Measurements from ENCODE around the gene UBL4B. TPM values are rescaled to one million over a fixed set of nuclear protein-coding genes. Genes with fewer than 3 reads are reported as not detected.

UBL4B gene
- polyA plus RNA-seq, 1 experiment = 34.8 TPM

DNA sequence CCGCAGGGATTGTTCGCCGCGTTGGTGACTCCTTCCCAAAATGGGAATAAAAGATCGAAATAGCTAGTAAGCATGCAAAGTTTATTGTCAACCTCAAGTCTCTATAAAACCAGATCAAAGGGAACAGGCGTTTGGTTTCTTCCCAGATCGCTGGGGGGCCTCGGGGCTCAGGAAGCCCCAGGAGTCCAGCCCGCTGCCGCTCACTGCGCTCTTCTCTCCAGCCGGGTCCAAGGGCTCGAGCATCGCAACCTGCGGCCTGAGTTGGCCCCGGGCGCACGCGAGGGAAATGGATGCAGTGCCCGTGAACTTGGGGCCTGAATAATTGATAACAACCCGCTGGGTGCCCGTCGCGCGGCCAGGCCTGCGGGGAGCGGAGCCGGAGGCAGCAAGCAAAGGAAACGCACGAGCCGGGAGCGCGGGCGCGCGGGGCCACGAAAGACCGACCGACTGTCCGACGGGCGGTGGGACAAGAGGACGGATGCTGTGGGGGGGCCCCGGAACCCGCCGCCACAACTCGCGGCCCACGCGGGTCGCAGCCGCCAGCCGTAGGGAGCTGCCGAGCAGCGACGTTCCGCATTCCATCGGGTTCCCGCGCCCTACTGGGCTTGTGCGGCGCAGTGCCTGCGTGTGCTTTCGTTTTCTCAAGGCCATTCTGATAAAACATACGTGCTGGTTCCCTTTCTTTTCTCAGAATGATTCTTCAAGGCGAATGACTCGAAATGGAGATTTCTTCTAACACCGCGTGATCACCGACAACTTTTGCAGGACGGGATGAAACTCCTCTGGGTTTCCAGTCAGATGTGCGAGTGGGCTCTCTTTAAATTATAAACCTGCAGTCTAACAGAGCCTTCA lies 27.8 kb upstream of the UBL4B start:
- H3K36me3 ChIP-seq (ENCODE audit: control insufficient read depth, insufficient read depth, low read length) = no peaks in the 10 kb centered on the region; the same call in 1 of the 2 replicates
- CTCF ChIA-PET = interaction anchor here (0.8 to 16.1 kb wide), 3 partner anchors 8 to 25 kb away, joined by 3 to 246 read pairs (median 17); no protein-coding TSS in a partner anchor
- POLR2A ChIA-PET = interaction anchor here (0.5 kb wide), 1 partner anchor 50 kb away, joined by 3 read pairs; the partner anchor contains the start of gene STRIP1
- TF ChIP-seq, protein P1, sequence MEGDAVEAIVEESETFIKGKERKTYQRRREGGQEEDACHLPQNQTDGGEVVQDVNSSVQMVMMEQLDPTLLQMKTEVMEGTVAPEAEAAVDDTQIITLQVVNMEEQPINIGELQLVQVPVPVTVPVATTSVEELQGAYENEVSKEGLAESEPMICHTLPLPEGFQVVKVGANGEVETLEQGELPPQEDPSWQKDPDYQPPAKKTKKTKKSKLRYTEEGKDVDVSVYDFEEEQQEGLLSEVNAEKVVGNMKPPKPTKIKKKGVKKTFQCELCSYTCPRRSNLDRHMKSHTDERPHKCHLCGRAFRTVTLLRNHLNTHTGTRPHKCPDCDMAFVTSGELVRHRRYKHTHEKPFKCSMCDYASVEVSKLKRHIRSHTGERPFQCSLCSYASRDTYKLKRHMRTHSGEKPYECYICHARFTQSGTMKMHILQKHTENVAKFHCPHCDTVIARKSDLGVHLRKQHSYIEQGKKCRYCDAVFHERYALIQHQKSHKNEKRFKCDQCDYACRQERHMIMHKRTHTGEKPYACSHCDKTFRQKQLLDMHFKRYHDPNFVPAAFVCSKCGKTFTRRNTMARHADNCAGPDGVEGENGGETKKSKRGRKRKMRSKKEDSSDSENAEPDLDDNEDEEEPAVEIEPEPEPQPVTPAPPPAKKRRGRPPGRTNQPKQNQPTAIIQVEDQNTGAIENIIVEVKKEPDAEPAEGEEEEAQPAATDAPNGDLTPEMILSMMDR (IDR thresholded peaks at IDR 0.05; ENCODE audit: insufficient read depth, low read depth, low read length) = no peak
- H3K27me3 ChIP-seq (ENCODE audit: control insufficient read depth, insufficient read depth, low read length) = peaks cover 2% of the 10 kb centered on the region
- DNase-seq (ENCODE audit: low read depth) = no peak
- peak overlapping the region; percentile 40 for H3K4me3 ChIP-seq (ENCODE audit: low read depth, low read length)

DNA sequence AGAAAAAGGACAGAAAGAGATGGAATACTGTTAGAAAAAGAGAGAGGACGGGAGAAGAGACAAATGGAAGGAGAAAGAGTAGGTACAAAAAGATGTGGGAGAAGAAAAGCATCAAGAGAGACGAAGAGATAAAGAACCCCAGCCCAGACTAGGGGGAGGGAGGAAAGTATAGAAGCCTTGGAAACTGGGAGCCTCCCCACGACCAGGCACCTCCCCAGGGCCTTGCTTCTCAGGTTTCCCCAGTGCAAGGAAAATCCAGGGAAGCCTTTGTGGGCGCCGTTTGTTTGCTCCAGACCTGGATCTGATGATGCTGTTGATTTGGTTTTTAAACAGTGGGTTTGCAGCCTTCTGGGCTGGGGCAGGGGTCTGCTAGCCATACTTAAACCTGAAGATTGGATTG lies 26.6 kb upstream of the UBL4B start:
- POLR2A ChIA-PET = no interaction called here
- Histone ChIP-seq H3K36me3 (ENCODE audit: control insufficient read depth, insufficient read depth, low read length) (no peaks in the 10 kb centered on the region; the same call in 1 of the 2 replicates), H3K4me3 (ENCODE audit: low read depth, low read length) (no peak overlapping the region), H3K27me3 (ENCODE audit: control insufficient read depth, insufficient read depth, low read length) (peaks cover 2% of the 10 kb centered on the region)
- CTCF ChIA-PET = interaction anchor here (0.9 to 16.1 kb wide), 3 partner anchors 18 to 57 kb away, joined by 3 to 246 read pairs (median 13); no protein-coding TSS in a partner anchor
- DNase-seq (ENCODE audit: low read depth) = no peak
- TF ChIP-seq, protein P1 (IDR thresholded peaks at IDR 0.05; ENCODE audit: insufficient read depth, low read depth, low read length) = no peak

DNA sequence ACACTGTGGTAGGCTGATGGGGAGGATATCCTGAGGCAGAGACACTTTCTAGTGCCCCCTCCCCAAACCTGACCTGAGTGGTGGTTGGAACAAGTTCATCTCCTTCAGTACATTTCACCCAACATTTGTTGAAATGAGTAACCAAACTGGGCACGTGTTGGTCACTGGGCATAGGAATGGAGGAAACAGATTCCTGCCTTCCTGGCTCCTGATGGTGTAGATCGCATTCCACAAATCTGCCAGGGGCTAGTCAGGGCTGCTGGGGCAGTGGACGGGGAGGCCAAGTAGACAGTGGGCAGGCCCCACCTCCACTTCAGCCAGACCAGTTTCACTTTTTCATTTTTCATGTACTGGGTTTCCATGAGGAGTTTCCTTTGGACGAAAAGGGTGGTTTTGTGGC lies 25.3 kb upstream of the UBL4B start:
- Histone ChIP-seq H3K4me3 (ENCODE audit: low read depth, low read length) (no peak overlapping the region), H3K36me3 (ENCODE audit: control insufficient read depth, insufficient read depth, low read length) (no peaks in the 10 kb centered on the region; the same call in 1 of the 2 replicates), H3K27me3 (ENCODE audit: control insufficient read depth, insufficient read depth, low read length) (peaks cover 2% of the 10 kb centered on the region)
- DNase-seq (ENCODE audit: low read depth) = no peak
- TF ChIP-seq, protein P1 (IDR thresholded peaks at IDR 0.05; ENCODE audit: insufficient read depth, low read depth, low read length) = no peak
- ChIA-PET POLR2A (no interaction called here), CTCF (interaction anchor here (1.0 to 16.1 kb wide), 8 partner anchors 10 to 68 kb away, joined by 3 to 246 read pairs (median 10); no protein-coding TSS in a partner anchor)

DNA sequence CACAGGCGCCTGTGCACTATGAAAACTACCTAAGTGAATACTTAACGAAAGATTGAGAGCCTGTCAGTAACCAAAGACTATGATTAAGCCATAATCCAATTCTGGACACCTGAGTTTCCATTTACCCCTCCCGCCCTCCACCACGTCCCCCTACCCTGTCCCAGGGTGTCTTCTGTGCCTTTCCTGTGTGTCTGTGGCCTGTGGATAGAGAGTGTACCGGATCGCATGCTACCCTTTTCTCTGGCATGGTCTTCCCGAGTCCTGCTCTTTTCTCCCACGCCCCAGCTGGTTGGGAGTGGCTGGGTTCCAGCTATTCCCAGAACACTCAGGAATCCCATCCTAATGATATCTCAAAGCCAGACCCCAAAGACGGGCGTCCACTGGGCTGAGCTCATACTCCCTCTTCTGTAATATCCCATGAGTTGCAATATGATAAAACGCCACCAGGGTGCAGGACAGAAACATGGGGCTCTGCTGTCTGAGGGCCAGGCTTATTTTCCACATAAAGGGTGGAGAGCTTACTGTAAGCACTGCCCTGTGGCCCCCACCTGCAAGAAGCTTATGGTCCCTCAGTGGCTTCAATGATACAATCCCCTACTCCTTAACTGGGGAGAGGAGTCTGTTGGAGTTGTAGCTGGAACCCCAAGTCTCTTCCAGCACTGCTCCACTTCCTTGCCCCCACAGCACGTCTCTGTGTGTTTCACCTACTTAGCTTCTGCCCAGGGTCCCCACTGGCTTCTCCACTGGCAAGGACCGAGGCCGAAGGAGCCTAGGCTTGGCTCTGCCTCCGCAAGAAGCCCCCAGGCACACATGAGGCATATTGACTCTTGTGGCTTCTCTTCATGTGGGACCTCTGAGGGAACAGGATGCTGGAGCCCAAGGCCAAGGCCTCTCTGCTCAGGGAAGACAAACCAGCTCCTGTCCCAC lies 24.2 kb upstream of the UBL4B start:
- DNase-seq (ENCODE audit: low read depth) = no peak
- TF ChIP-seq, protein P1 (IDR thresholded peaks at IDR 0.05; ENCODE audit: insufficient read depth, low read depth, low read length) = peak; percentile 76
- Histone ChIP-seq H3K4me3 (ENCODE audit: low read depth, low read length) (no peak overlapping the region), H3K36me3 (ENCODE audit: control insufficient read depth, insufficient read depth, low read length) (no peaks in the 10 kb centered on the region; the same call in 1 of the 2 replicates), H3K27me3 (ENCODE audit: control insufficient read depth, insufficient read depth, low read length) (peaks cover 2% of the 10 kb centered on the region)
- CTCF ChIA-PET = interaction anchor here (0.5 to 16.1 kb wide), 29 partner anchors 11 to 436 kb away, joined by 3 to 246 read pairs (median 5); partner anchors contain the start of genes ALX3, STRIP1 and UBL4B
- POLR2A ChIA-PET = interaction anchor here (0.6 to 0.9 kb wide), 2 partner anchors 18 to 52 kb away, joined by 4 to 7 read pairs; no protein-coding TSS in a partner anchor
